ENCODE measurements around the gene PTPN14. TPM values are rescaled to one million over a fixed set of nuclear protein-coding genes. Genes with fewer than 3 reads are reported as not detected.
A peak's percentile ranks its signal among the peaks of the same experiment; 100 is the strongest.

The PTPN14 gene
- total and polyA plus RNA-seq, 2 of the 8 experiments (the other 6 are each of a cell fraction or from before 2014, with no cell fraction given): 14.4 to 93.6 TPM

DNA sequence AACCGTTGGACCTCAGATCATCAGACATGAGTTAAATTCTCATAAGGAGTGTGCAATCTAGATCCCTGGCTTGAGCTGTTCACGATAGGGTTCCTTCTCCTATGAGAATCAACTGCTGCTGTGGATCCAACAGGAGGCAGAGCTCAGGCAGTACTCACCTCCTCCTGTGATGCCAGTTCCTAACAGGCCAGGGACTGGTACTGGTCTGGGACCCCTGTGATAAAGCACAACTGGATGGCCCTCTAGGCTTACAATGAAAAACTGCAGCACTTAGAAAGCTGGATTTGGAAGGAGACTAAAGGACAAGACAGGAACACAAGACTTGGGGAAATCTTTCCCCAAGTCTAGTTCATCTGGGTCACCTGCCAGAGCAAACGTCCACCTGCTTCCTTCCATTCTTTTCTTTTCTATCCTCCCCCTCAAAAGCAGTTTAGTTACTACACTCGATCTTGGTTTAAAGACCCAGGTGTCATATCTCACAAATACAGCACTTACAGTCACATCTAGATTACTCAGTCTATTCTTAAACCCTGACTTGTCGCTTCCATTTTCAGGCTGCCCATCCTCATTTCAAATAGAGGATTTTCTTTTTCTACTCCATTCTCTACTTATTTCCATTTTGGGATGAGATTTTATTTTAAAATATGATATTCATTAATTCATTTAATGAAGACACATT, 59.8 kb downstream of the PTPN14 start:
- Histone ChIP-seq H2BK120ac (replicated peaks; ENCODE audit: low read depth, low read length) (no peak overlapping the region), H3K79me2 (ENCODE audit: control insufficient read depth in 1 of 2, insufficient read depth in 2 of 2, low read length in 2 of 2) (peaks cover 3 to 78% of the 10 kb centered on the region in 2 experiments), H2BK12ac (ENCODE audit: low read depth, low read length) (no peak overlapping the region), H3K9me3 (ENCODE audit: insufficient read depth in 2 of 2, low read depth in 1 of 2, low read length in 1 of 2) (no peaks in the 10 kb centered on the region), H3K9ac (replicated peaks in 1 of 4; ENCODE audit: extremely low read depth in 1 of 4, low read depth in 3 of 4, low read length in 3 of 4) (no peak overlapping the region), H4K8ac (ENCODE audit: extremely low read depth, insufficient read depth, low read length) (no peak overlapping the region), H3K27ac (ENCODE audit: low read depth, low read length) (no peak overlapping the region), H3K27me3 (replicated peaks in 1 of 4; ENCODE audit: control insufficient read depth in 3 of 4, extremely low read depth in 1 of 4, insufficient read depth in 3 of 4, low read length in 3 of 4) (no peaks in the 10 kb centered on the region), H3K23ac (ENCODE audit: insufficient read length) (no peak overlapping the region), H3K4ac (replicated peaks; ENCODE audit: insufficient read length, low read depth, low read length) (no peak overlapping the region), H3K4me2 (ENCODE audit: insufficient read depth in 1 of 2, low read depth in 2 of 2, low read length in 2 of 2) (no peak overlapping the region), H2BK5ac (ENCODE audit: low read depth, low read length) (no peak overlapping the region), H3K14ac (ENCODE audit: insufficient read length) (no peak overlapping the region), H2BK15ac (ENCODE audit: low read length) (no peak overlapping the region), H2AFZ (ENCODE audit: low read length) (no peak overlapping the region), H4K5ac (ENCODE audit: insufficient read length, low read depth, low read length) (no peak overlapping the region), H4K20me1 (replicated peaks in 1 of 2; ENCODE audit: control insufficient read depth in 1 of 2, insufficient read depth in 2 of 2, low read length in 2 of 2) (peaks cover 0 to 6% of the 10 kb centered on the region in 2 experiments), H3K18ac (ENCODE audit: extremely low read depth, low read length) (no peak overlapping the region), H3K36me3 (ENCODE audit: control insufficient read depth in 2 of 4, insufficient read depth in 4 of 4, low read length in 3 of 4) (no peaks in the 10 kb centered on the region), H3K4me3 (ENCODE audit: extremely low read depth in 1 of 4, insufficient read depth in 2 of 4, low read depth in 3 of 4, low read length in 4 of 4) (no peak overlapping the region), H4K91ac (replicated peaks; ENCODE audit: insufficient read length, low read length) (no peak overlapping the region), H3K79me1 (ENCODE audit: low read depth, low read length) (peaks cover 10% of the 10 kb centered on the region; the same call in 1 of the 2 replicates), H2BK20ac (ENCODE audit: low read length) (no peak overlapping the region), H3K23me2 (ENCODE audit: low read depth, low read length) (no peaks in the 10 kb centered on the region), H2AK5ac (ENCODE audit: low read depth, low read length) (no peak overlapping the region), H3K56ac (replicated peaks; ENCODE audit: insufficient read length, low read depth, low read length) (no peak overlapping the region), H3K4me1 (replicated peaks in 1 of 4; ENCODE audit: control insufficient read depth in 3 of 4, insufficient read depth in 4 of 4, low read length in 3 of 4) (peaks cover 0 to 8% (median under 1%) of the 10 kb centered on the region in 4 experiments; a peak in 2 of 7 replicates)
- no peak for FAIRE-seq
- WGBS, 2 experiments (ENCODE audit: extremely low coverage in 1 of 2, insufficient coverage in 1 of 2, insufficient read length in 1 of 2, insufficient replicate concordance in 2 of 2, low coverage in 1 of 2, low lambda C conversion rate in 2 of 2, missing lambda C conversion rate in 1 of 2): 82% methylated on average over 5 of the region's 5 CpGs; no CpG with 5 or more reads in 1 of the 2 experiments
- ChIA-PET CTCF (ENCODE audit: partially characterized antibody) (interaction anchor here (0.7 to 1.7 kb wide), 12 partner anchors 13 to 159 kb away, joined by 3 to 6 read pairs (median 3); no protein-coding TSS in a partner anchor), POLR2A (ENCODE audit: partially characterized antibody) (interaction anchor here (0.7 to 1.3 kb wide), 2 partner anchors 58 to 60 kb away, joined by 3 read pairs; partner anchors contain the start of gene PTPN14)
- TF ChIP-seq, protein P1, sequence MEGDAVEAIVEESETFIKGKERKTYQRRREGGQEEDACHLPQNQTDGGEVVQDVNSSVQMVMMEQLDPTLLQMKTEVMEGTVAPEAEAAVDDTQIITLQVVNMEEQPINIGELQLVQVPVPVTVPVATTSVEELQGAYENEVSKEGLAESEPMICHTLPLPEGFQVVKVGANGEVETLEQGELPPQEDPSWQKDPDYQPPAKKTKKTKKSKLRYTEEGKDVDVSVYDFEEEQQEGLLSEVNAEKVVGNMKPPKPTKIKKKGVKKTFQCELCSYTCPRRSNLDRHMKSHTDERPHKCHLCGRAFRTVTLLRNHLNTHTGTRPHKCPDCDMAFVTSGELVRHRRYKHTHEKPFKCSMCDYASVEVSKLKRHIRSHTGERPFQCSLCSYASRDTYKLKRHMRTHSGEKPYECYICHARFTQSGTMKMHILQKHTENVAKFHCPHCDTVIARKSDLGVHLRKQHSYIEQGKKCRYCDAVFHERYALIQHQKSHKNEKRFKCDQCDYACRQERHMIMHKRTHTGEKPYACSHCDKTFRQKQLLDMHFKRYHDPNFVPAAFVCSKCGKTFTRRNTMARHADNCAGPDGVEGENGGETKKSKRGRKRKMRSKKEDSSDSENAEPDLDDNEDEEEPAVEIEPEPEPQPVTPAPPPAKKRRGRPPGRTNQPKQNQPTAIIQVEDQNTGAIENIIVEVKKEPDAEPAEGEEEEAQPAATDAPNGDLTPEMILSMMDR (IDR thresholded peaks at IDR 0.05; ENCODE audit: control extremely low read depth in 1 of 3, insufficient read depth in 1 of 3, low read depth in 1 of 3, low read length in 3 of 3): peak in 2 of 3 experiments; percentile 15 to 22; a peak in 2 of 4 replicates
- no peak for TF ChIP-seq JUN (IDR thresholded peaks at IDR 0.05; ENCODE audit: low read depth, low read length)
- no peak for TF ChIP-seq RXRA (IDR thresholded peaks at IDR 0.05; ENCODE audit: insufficient read depth, low read depth, low read length)
- TF ChIP-seq RAD21 (IDR thresholded peaks at IDR 0.05 in 1 of 2, conservative IDR thresholded peaks at IDR 0.05 in 1 of 2; ENCODE audit: low read depth in 2 of 2, low read length in 2 of 2): peak; percentile 37 to 56
- DNase-seq (ENCODE audit: low read depth in 1 of 2, low spot score in 2 of 2): no peak
